NT2/D1 (cell line): Measurements from ENCODE around the gene CCS.

Source experiments
- SUZ12 ChIP-seq: IDR thresholded peaks from 2 replicates; pipeline ENCODE4 v1.6.1; 2011; ENCODE audit not compliant: insufficient read length, insufficient read depth; ENCODE audit errors: extremely low read depth
- YY1 ChIP-seq: IDR thresholded peaks from 2 replicates; pipeline ENCODE4 v1.6.1; 2011; ENCODE audit not compliant: insufficient read length, insufficient read depth
- ZNF274 ChIP-seq: IDR thresholded peaks from 2 replicates; pipeline ENCODE4 v1.6.1; 2011; ENCODE audit warnings: mild to moderate bottlenecking, low read depth, low read length

- TF ChIP-seq ZNF274: no peak
- no peak for TF ChIP-seq YY1
- TF ChIP-seq SUZ12: no peak
Measured at GRCh38 chr11:66567787-66568123, 25.2 kb upstream of the CCS start.
